GM19351 (cell line): ENCODE results near the gene ZNF20.
"Not testable (repeated sequence)": the region's sequence is repeated elsewhere in the genome, so short reads cannot be mapped to it uniquely, and the experiment has no call there.

Source experiments
- ATAC-seq: cut with Tn5 transposase; IDR thresholded peaks from one replicate; pipeline ENCODE4 v1.9.1; 2021; ENCODE audit warnings: mild to moderate bottlenecking, moderate library complexity; ENCODE audit not compliant: unreplicated experiment

Gene ZNF20

DNA sequence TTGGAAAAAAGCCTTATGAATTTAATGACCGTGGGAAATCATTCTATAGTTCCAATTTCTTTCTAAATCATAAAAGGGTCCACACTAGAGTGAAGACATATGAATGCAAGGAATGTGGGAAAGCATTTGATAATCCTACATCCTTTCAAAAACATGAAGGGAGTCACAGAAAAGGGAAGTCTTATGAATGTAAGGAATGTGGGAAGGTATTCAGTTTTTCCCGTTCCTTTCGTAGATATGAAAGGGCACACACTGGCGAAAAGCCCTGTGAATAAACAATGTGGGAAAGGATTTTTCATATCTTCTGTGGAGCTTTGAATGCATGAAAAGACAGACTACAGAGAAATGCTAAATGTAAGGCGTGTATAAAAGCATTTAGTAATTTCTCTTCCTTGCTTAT lies 27.0 kb downstream of the ZNF20 start:
- ATAC-seq, result no peak

DNA sequence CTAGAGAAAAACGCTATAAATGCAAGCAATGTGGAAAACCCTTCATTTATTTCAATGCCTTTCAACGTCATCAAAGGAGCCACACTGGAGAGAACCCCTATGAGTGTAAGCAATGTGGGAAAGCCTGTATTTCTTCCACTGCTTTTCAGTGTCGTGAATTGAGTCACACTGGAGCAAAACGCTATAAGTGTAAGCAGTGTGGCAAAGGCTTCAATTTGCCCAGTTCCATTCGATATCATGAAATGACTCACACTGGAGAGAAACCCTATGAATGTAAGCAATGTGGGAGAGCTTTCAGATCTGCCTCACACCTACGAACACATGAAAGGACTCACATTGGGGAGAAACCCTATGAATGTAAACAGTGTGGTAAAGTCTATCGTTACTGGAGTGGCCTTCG lies 27.4 kb downstream of the ZNF20 start:
- ATAC-seq, result no peak

- ATAC-seq, result no peak
These were observed 28.1 kb downstream of the ZNF20 start for GRCh38 chr19:12111943-12112637.

DNA sequence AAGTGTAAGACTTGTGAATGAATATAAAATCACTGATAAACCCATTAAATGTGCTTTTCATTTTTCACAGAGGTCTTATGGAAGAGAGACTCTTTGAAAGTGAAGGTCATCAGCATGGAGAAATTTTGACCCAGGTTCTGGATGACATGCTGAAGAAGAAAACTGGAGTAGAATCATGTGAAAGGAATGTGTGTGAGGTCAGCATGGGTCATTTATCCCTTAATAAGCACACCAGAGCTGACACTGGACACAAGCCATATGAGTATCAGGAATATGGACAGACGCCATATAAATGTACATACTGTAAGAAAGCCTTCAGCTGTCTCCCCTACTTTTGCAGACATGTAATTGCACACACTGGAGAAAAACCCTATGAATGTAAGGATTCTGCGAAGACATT lies 29.0 kb downstream of the ZNF20 start:
- ATAC-seq, result no peak

DNA sequence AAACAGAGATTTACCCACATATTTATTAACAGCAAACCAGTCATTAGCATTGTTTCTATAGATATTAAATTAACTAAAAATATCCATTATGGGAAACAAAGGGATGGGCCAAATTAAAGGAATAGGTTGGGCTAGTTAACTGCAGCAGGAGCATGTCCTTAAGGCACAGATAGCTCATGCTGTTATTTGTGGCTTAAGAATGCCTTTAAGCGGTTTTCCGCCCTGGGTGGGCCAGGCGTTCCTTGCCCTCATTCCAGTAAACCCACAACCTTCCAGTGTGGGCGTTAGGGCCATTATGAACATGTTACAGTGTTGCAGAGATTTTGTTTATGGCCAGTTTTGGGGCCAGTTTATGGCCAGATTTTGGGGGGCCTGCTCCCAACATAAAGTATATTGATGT lies 36.2 kb downstream of the ZNF20 start:
- ATAC-seq, result not testable (repeated sequence)

GRCh38 chr19:12098040-12098439 lies 42.1 kb downstream of the ZNF20 start:
- ATAC-seq, result no peak

DNA sequence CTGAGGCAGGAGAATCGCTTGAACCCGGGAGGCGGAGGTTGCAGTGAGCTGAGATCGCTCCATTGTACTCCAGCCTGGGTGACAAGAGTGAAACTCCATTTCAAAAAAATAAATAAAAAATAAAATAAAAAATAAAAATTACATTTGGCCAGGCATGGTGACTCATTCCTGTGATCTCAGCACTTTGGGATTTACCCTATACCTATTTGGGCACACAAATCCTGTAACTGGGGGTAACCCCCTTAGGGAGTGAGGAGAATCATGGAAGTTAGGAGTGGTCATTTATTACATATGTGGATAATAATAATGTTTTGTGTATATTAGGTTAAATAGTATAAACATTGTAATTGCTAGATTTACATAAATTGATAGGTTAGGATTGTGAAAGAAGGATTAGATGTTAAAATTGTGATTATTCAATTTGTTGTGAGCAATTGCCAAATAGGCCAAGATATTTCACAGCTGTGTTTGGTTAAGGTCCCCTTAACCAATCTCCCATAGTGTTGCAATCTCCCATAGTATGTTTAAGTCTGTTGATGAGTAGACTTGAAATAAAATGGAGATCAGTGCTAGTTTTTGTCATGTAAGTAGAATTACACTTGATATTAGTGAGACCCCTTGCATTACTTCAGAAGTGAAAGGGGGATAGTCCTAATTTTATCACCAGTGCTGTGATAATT lies 44.9 kb downstream of the ZNF20 start:
- ATAC-seq, result no peak

GRCh38 chr19:12093777-12094176 lies 46.4 kb downstream of the ZNF20 start:
- ATAC-seq, result no peak

- no peak for ATAC-seq
These were observed 47.2 kb downstream of the ZNF20 start for GRCh38 chr19:12092956-12093355.

- no peak for ATAC-seq
These were observed 47.9 kb downstream of the ZNF20 start for GRCh38 chr19:12092065-12092867.

DNA sequence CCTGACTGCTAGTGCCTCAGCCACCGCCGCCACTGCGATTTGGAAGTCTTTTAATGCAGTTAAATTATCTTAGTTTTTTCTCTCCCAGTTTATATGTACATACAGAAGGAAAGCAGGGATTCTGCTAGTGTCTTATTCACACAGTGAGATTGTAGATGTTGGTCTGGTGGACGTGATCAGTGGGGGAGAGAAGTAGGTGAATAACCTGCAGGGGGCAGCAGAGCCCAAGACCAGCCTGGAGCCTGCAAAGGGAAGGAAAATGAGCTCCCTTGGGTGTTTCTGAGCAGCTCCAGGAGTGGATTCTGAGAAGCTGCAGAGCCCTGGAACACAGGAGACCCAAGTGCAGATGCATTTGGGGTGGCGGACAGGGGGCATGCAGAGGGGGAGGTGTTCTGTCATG lies 49.3 kb downstream of the ZNF20 start:
- ATAC-seq, result no peak

GRCh38 chr19:12085074-12085818 lies 54.9 kb downstream of the ZNF20 start:
- no peak for ATAC-seq

GRCh38 chr19:12083336-12083735 lies 56.8 kb downstream of the ZNF20 start:
- not testable (repeated sequence) for ATAC-seq
